HepG2 (cell line): ENCODE results near the gene EPB41L2. TPM values are rescaled to one million over a fixed set of nuclear protein-coding genes. Genes with fewer than 3 reads are reported as not detected.

Source experiments
- FOXA1 ChIP-seq, 2 experiments: fragments of 450-650 bp in 1 of 2; sonication (generic) in 1 of 2; formaldehyde crosslinking in 1 of 2; IDR thresholded peaks; 2 replicates each; pipeline versions ENCODE4 v1.4.0 to v1.6.1; 2016 to 2020; ENCODE audit warnings: missing genetic modification reagents in 1 of 2
- FOXA3 ChIP-seq: IDR thresholded peaks from 2 replicates; pipeline ENCODE4 v1.6.1; 2016; ENCODE audit warnings: missing genetic modification reagents, missing compliant biosample characterization
- HOXA3 ChIP-seq: sonication (generic); formaldehyde crosslinking; IDR thresholded peaks from 2 replicates; pipeline ENCODE4 v1.5.0; 2020; ENCODE audit warnings: missing genetic modification reagents
- JUND ChIP-seq: sonication (generic); formaldehyde crosslinking; IDR thresholded peaks from 2 replicates; pipeline ENCODE4 v1.8.0; 2022; ENCODE audit warnings: mild to moderate bottlenecking, missing genetic modification reagents
- PHF21A ChIP-seq: sonication (generic); formaldehyde crosslinking; IDR thresholded peaks from 2 replicates; pipeline ENCODE4 v1.5.0; 2020; ENCODE audit warnings: mild to moderate bottlenecking, missing genetic modification reagents
- PHF5A ChIP-seq: IDR thresholded peaks from one replicate; pipeline ENCODE4 v1.6.1; 2018; ENCODE audit warnings: low read depth, missing genetic modification reagents; ENCODE audit not compliant: unreplicated experiment
- RXRA ChIP-seq: sonication (generic); formaldehyde crosslinking; IDR thresholded peaks from 2 replicates; pipeline ENCODE4 v1.5.1; 2020; ENCODE audit warnings: missing genetic modification reagents
- THAP11 ChIP-seq: IDR thresholded peaks from 2 replicates; pipeline ENCODE4 v1.6.1; 2016; ENCODE audit warnings: missing biosample characterization, missing genetic modification reagents
- XBP1 ChIP-seq: sonication (generic); formaldehyde crosslinking; IDR thresholded peaks from 2 replicates; pipeline ENCODE4 v1.5.0; 2020; ENCODE audit warnings: missing genetic modification reagents
- ZNF160 ChIP-seq: sonication (generic); formaldehyde crosslinking; IDR thresholded peaks from 2 replicates; pipeline ENCODE4 v1.8.0; 2022; ENCODE audit warnings: mild to moderate bottlenecking, inconsistent platforms, missing genetic modification reagents
- ZNF207 ChIP-seq: fragments of 450-650 bp; IDR thresholded peaks from 2 replicates; pipeline ENCODE4 v1.6.1; 2016; ENCODE audit warnings: antibody characterized with exemption, borderline replicate concordance
- ZNF33B ChIP-seq: sonication (generic); formaldehyde crosslinking; IDR thresholded peaks from 2 replicates; pipeline ENCODE4 v1.5.1; 2020; ENCODE audit warnings: mild to moderate bottlenecking, missing genetic modification reagents
- ZNF556 ChIP-seq: sonication (generic); formaldehyde crosslinking; IDR thresholded peaks from 2 replicates; pipeline ENCODE4 v1.4.0; 2020; ENCODE audit warnings: mild to moderate bottlenecking, missing genetic modification reagents, borderline replicate concordance
- ZNF562 ChIP-seq: sonication (generic); formaldehyde crosslinking; IDR thresholded peaks from 2 replicates; pipeline ENCODE4 v1.8.0; 2022; ENCODE audit warnings: missing genetic modification reagents, borderline replicate concordance
- ZNF777 ChIP-seq: sonication (generic); formaldehyde crosslinking; IDR thresholded peaks from 2 replicates; pipeline ENCODE4 v1.4.0; 2020; ENCODE audit warnings: missing genetic modification reagents
- ZNF879 ChIP-seq: sonication (generic); formaldehyde crosslinking; IDR thresholded peaks from 2 replicates; pipeline ENCODE4 v1.8.1; 2023; ENCODE audit warnings: missing genetic modification reagents
- polyA plus RNA-seq, 8 experiments: library from polyadenylated mRNA; depleted of rRNA in 3 of 8; stranded (reverse) in 7 of 8; unstranded in 1 of 8; fragments of >200 nt; fragmentation: Illumina TruSeq in 4 of 8; extraction: Trizol in 4 of 8; gene quantifications; 2 replicates each; pipeline versions ENCODE4 v1.2.1 to v1.2.3, GENCODE V29; 2011 to 2016; ENCODE audit warnings: low read depth in 4 of 8, missing spikeins in 1 of 8, mixed read lengths in 1 of 8; ENCODE audit not compliant: insufficient read depth in 1 of 8
- total RNA-seq, 5 experiments: library from RNA; depleted of rRNA; stranded (reverse); fragments of >200 nt; fragmentation: Illumina TruSeq; extraction: Trizol; gene quantifications; 2 replicates each; pipeline ENCODE4 v1.2.3, GENCODE V29; 2016; ENCODE audit warnings: low read depth in 1 of 5
- TF ChIP-seq, protein P1 (sequence below): sonication (generic); formaldehyde crosslinking; IDR thresholded peaks from 2 replicates; pipeline ENCODE4 v1.8.1; 2023; ENCODE audit warnings: missing genetic modification reagents, mild to moderate bottlenecking, borderline replicate concordance
- TF ChIP-seq, protein P2 (sequence below): IDR thresholded peaks from 2 replicates; pipeline ENCODE4 v1.6.1; 2016; ENCODE audit warnings: low read depth, missing genetic modification reagents, missing compliant biosample characterization
- TF ChIP-seq, protein P3 (sequence below): sonication (generic); formaldehyde crosslinking; IDR thresholded peaks from 2 replicates; pipeline ENCODE4 v1.4.0; 2020; ENCODE audit warnings: mild to moderate bottlenecking, missing genetic modification reagents
- TF ChIP-seq, protein P4 (sequence below): IDR thresholded peaks from 2 replicates; pipeline ENCODE4 v1.6.1; 2016

The EPB41L2 gene
- total and polyA plus RNA-seq, 2 of the 13 experiments (the other 11 are each of a cell fraction or from before 2014, with no cell fraction given), result 41.7 to 56.4 TPM

DNA sequence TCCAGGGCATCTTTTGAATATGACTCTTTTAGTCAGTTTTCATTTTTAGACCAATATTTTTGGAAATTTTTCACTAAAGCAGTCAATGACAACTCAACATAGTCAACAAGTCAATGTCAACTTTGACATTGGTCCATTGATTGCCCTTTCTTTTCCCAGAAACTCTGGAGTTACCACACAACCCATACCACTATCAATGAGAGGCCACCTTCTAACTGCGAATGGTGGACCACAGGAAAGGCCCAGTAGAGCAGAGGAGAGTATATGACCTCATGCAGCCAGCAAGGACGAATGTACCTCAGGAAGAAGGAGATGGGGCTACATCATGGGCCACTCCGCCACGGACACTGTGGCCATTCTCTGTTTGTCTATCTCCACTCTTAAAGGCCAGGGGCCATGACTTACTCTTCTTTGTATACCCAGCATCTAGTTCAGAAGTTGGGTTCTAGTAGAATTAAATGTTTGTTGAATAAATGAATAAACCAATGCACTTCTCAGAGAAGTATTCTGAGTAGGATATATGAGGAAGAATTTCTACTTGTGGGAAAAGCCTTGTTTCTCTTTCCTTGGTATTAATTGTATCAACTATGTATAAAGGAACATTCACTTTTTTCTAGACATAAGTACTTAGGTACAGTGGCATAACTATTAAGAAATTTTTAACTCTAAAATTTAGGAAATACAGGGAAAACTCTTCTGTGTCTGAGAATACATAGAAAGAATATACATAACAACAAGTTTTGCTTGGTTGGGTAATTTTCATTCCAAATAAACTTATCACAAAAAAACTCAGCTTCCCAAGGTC lies 236.4 kb downstream of the EPB41L2 start (continued):
- TF ChIP-seq ZNF160 (CRISPR knock-in tag) (no peak), XBP1 (CRISPR knock-in tag) (no peak), JUND (no peak), HOXA3 (CRISPR knock-in tag) (no peak), ZNF777 (CRISPR knock-in tag) (no peak), THAP11 (CRISPR knock-in tag) (peak; percentile 43), ZNF207 (no peak), FOXA1 (IDR thresholded peaks at IDR 0.05) (no peak), FOXA1 (CRISPR knock-in tag; IDR thresholded peaks at IDR 0.05) (peak; percentile 26; the same call in 1 of the 2 replicates), RXRA (CRISPR knock-in tag) (no peak; the same call in 1 of the 2 replicates), PHF5A (CRISPR knock-in tag) (no peak), ZNF562 (CRISPR knock-in tag) (no peak), ZNF879 (CRISPR knock-in tag) (no peak; the same call in 1 of the 2 replicates), PHF21A (no peak), ZNF33B (CRISPR knock-in tag) (no peak), FOXA3 (CRISPR knock-in tag) (peak; percentile 62; the same call in 1 of the 2 replicates), ZNF556 (CRISPR knock-in tag) (no peak; the same call in 1 of the 2 replicates)
- TF ChIP-seq, protein P1, sequence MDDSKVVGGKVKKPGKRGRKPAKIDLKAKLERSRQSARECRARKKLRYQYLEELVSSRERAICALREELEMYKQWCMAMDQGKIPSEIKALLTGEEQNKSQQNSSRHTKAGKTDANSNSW (CRISPR knock-in tag), result no peak
- TF ChIP-seq, protein P2, sequence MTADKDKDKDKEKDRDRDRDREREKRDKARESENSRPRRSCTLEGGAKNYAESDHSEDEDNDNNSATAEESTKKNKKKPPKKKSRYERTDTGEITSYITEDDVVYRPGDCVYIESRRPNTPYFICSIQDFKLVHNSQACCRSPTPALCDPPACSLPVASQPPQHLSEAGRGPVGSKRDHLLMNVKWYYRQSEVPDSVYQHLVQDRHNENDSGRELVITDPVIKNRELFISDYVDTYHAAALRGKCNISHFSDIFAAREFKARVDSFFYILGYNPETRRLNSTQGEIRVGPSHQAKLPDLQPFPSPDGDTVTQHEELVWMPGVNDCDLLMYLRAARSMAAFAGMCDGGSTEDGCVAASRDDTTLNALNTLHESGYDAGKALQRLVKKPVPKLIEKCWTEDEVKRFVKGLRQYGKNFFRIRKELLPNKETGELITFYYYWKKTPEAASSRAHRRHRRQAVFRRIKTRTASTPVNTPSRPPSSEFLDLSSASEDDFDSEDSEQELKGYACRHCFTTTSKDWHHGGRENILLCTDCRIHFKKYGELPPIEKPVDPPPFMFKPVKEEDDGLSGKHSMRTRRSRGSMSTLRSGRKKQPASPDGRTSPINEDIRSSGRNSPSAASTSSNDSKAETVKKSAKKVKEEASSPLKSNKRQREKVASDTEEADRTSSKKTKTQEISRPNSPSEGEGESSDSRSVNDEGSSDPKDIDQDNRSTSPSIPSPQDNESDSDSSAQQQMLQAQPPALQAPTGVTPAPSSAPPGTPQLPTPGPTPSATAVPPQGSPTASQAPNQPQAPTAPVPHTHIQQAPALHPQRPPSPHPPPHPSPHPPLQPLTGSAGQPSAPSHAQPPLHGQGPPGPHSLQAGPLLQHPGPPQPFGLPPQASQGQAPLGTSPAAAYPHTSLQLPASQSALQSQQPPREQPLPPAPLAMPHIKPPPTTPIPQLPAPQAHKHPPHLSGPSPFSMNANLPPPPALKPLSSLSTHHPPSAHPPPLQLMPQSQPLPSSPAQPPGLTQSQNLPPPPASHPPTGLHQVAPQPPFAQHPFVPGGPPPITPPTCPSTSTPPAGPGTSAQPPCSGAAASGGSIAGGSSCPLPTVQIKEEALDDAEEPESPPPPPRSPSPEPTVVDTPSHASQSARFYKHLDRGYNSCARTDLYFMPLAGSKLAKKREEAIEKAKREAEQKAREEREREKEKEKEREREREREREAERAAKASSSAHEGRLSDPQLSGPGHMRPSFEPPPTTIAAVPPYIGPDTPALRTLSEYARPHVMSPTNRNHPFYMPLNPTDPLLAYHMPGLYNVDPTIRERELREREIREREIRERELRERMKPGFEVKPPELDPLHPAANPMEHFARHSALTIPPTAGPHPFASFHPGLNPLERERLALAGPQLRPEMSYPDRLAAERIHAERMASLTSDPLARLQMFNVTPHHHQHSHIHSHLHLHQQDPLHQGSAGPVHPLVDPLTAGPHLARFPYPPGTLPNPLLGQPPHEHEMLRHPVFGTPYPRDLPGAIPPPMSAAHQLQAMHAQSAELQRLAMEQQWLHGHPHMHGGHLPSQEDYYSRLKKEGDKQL (CRISPR knock-in tag), result no peak
- TF ChIP-seq, protein P3, sequence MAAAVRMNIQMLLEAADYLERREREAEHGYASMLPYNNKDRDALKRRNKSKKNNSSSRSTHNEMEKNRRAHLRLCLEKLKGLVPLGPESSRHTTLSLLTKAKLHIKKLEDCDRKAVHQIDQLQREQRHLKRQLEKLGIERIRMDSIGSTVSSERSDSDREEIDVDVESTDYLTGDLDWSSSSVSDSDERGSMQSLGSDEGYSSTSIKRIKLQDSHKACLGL (CRISPR knock-in tag), result no peak
- TF ChIP-seq, protein P4, sequence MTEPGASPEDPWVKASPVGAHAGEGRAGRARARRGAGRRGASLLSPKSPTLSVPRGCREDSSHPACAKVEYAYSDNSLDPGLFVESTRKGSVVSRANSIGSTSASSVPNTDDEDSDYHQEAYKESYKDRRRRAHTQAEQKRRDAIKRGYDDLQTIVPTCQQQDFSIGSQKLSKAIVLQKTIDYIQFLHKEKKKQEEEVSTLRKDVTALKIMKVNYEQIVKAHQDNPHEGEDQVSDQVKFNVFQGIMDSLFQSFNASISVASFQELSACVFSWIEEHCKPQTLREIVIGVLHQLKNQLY (CRISPR knock-in tag), result no peak
